ENCODE data around the gene ZBTB34. TPM values are rescaled to one million over a fixed set of nuclear protein-coding genes. Genes with fewer than 3 reads are reported as not detected.

ZBTB34 gene
- total RNA-seq, 1 donor from 2014 or later, result 21.9 TPM

DNA sequence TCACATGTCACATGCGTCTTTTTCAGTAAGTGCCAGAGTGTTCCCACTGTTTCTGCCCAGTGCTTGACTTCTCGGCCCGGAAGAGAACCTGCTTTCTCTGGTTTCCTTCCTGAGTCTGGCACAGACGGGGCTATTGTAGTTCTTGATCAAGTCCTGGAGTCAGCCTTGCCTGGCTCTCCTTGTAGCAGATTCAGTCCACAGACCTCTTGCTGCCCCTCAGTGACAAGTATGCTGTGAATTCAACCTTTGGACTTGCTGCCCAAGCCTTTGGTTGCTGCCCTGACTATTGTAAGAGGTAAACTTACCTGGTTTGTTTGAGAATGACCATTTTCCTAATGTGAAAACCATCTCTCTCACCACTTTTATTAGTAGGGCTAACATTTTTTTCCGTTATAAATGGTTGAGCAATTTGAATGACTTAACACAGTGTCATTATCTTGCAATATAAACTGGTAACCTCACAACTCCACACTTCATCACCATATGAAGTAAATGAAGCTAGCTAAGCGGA, 24.7 kb downstream of the ZBTB34 start:
- Mint-ChIP-seq H3K36me3 (peaks cover 6% of the 10 kb centered on the region), H3K27me3 (ENCODE audit: insufficient read depth, low read depth) (peaks cover 6% of the 10 kb centered on the region), H3K4me3 (no peak overlapping the region), H3K4me1 (peaks cover 35% of the 10 kb centered on the region), H3K9me3 (no peaks in the 10 kb centered on the region), H3K27ac (no peak overlapping the region)
- peaks cover 28% of the 10 kb centered on the region for H3K4me1 ChIP-seq
- H3K27me3 ChIP-seq, result no peaks in the 10 kb centered on the region
- TF ChIP-seq, protein P1, sequence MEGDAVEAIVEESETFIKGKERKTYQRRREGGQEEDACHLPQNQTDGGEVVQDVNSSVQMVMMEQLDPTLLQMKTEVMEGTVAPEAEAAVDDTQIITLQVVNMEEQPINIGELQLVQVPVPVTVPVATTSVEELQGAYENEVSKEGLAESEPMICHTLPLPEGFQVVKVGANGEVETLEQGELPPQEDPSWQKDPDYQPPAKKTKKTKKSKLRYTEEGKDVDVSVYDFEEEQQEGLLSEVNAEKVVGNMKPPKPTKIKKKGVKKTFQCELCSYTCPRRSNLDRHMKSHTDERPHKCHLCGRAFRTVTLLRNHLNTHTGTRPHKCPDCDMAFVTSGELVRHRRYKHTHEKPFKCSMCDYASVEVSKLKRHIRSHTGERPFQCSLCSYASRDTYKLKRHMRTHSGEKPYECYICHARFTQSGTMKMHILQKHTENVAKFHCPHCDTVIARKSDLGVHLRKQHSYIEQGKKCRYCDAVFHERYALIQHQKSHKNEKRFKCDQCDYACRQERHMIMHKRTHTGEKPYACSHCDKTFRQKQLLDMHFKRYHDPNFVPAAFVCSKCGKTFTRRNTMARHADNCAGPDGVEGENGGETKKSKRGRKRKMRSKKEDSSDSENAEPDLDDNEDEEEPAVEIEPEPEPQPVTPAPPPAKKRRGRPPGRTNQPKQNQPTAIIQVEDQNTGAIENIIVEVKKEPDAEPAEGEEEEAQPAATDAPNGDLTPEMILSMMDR (IDR thresholded peaks at IDR 0.05), result no peak
- TF ChIP-seq EZH2 (IDR thresholded peaks at IDR 0.05), result no peak
- H3K9me3 ChIP-seq (ENCODE audit: low read depth), result no peaks in the 10 kb centered on the region
- no peak overlapping the region for H3K9ac ChIP-seq
- no peak overlapping the region for H3K27ac ChIP-seq
- DNase-seq (ENCODE audit: low spot score), result no peak
- peaks cover 9% of the 10 kb centered on the region for H3K79me2 ChIP-seq (ENCODE audit: low read depth)
- no peak overlapping the region for H3K4me3 ChIP-seq
- H3K36me3 ChIP-seq, result no peaks in the 10 kb centered on the region
- peaks cover 46% of the 10 kb centered on the region for H4K20me1 ChIP-seq (ENCODE audit: low read depth)
- peaks cover 4% of the 10 kb centered on the region for H3F3A ChIP-seq (ENCODE audit: low read depth)
- H2AFZ ChIP-seq (replicated peaks), result no peak overlapping the region
- no peak overlapping the region for H3K4me2 ChIP-seq

DNA sequence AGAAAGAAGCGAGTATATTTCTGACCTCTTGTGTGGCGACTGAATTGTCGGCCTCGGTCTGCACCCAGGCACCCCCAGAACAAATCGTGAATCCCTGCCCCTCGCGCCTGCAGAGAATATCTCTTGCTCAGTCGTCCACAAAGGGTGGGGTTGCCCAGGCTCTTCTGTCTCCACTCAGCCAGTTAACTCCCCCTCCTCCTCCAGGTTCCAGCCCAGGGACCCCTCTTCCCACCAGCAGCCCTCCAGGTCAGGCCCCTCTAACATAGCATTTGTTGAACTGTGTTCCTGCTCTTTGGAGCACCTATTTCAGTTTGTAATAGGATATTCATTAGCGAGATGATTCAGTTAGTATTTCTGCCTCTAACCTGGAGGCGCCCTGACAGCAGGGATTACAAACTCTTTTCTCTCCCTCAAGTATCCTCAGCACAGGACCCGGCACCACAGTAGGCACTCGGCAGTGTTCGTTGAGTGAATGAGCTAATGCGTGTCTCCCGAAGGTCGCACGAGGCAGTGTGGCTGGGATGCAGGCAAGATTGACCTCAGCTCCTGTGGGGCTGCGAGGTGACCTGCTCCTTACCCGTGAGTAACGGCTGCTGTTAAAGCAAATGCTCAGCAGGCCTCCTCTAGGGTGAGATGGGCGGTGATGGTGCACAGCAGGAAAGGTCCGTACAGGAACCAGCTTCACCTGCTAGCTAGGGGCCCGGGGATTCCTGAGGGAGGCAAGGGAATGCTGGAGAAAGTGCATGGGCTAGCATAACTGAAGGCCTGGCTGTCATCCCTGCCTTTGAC, 25.8 kb downstream of the ZBTB34 start:
- Histone ChIP-seq H3F3A (ENCODE audit: low read depth) (peaks cover 4% of the 10 kb centered on the region), H2AFZ (replicated peaks) (no peak overlapping the region), H4K20me1 (ENCODE audit: low read depth) (peaks cover 46% of the 10 kb centered on the region), H3K27ac (no peak overlapping the region), H3K27me3 (no peaks in the 10 kb centered on the region), H3K4me3 (no peak overlapping the region), H3K9me3 (ENCODE audit: low read depth) (no peaks in the 10 kb centered on the region), H3K4me2 (no peak overlapping the region), H3K79me2 (ENCODE audit: low read depth) (peaks cover 9% of the 10 kb centered on the region), H3K4me1 (peaks cover 28% of the 10 kb centered on the region), H3K36me3 (no peaks in the 10 kb centered on the region), H3K9ac (no peak overlapping the region)
- Mint-ChIP-seq H3K36me3 (no peaks in the 10 kb centered on the region), H3K4me1 (peaks cover 35% of the 10 kb centered on the region), H3K9me3 (no peaks in the 10 kb centered on the region), H3K27ac (no peak overlapping the region), H3K4me3 (no peak overlapping the region), H3K27me3 (ENCODE audit: insufficient read depth, low read depth) (peaks cover 6% of the 10 kb centered on the region)
- TF ChIP-seq, protein P1 (IDR thresholded peaks at IDR 0.05), result no peak
- TF ChIP-seq EZH2 (IDR thresholded peaks at IDR 0.05), result no peak
- TF ChIP-seq EZH2phosphoT487 (IDR thresholded peaks at IDR 0.05), result no peak
- no peak for DNase-seq (ENCODE audit: low spot score)

GRCh38 chr9:126886897-126887296, 26.5 kb downstream of the ZBTB34 start:
- no peak overlapping the region for H3K27ac Mint-ChIP-seq
- Histone ChIP-seq H3K9ac (no peak overlapping the region), H3K27me3 (no peaks in the 10 kb centered on the region), H3K27ac (no peak overlapping the region), H3K4me2 (no peak overlapping the region), H3K36me3 (no peaks in the 10 kb centered on the region), H3K79me2 (ENCODE audit: low read depth) (peaks cover 9% of the 10 kb centered on the region), H3K9me3 (ENCODE audit: low read depth) (no peaks in the 10 kb centered on the region), H4K20me1 (ENCODE audit: low read depth) (peaks cover 45% of the 10 kb centered on the region), H3K4me1 (peaks cover 28% of the 10 kb centered on the region), H3K4me3 (no peak overlapping the region), H3F3A (ENCODE audit: low read depth) (peaks cover 4% of the 10 kb centered on the region), H2AFZ (replicated peaks) (no peak overlapping the region)
- TF ChIP-seq, protein P1 (IDR thresholded peaks at IDR 0.05), result no peak
- TF ChIP-seq EZH2 (IDR thresholded peaks at IDR 0.05) (no peak), EZH2phosphoT487 (IDR thresholded peaks at IDR 0.05) (no peak)
- no peaks in the 10 kb centered on the region for H3K9me3 Mint-ChIP-seq
- H3K36me3 Mint-ChIP-seq, result no peaks in the 10 kb centered on the region
- H3K4me1 Mint-ChIP-seq, result peaks cover 35% of the 10 kb centered on the region
- H3K4me3 Mint-ChIP-seq, result no peak overlapping the region
- no peak for DNase-seq (ENCODE audit: low spot score)
- H3K27me3 Mint-ChIP-seq (ENCODE audit: insufficient read depth, low read depth), result peaks cover 6% of the 10 kb centered on the region

Measured in neural progenitor cell (in vitro differentiated cells).